ENCODE results near the gene STMN3.
"Not testable (repeated sequence)": the region's sequence is repeated elsewhere in the genome, so short reads cannot be mapped to it uniquely, and the experiment has no call there.

The STMN3 gene

DNA sequence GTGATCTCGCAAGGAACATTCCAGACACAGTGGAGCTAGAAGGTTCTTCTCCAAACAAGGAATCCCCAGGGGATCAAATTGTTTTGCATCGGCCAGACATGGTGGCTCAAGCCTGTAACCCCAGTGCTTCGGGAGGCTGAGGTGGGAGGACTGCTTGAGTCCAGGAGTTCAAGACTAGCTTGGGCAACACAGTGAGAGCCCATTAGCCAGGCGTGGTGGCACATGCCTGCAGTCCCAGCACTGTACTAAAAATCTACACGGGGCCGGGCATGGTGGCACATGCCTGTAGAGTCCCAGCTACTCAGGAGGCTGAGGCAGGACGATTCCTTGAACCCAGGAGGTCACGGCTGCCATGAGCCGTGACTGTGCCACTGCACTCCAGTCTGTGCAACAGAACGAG lies 41.6 kb downstream of the STMN3 start:
- H3K4me3 ChIP-seq (replicated peaks; ENCODE audit: low read depth, low read length) = no peak overlapping the region
- peaks cover 6% of the 10 kb centered on the region for H3K36me3 ChIP-seq (ENCODE audit: control insufficient read depth, insufficient read depth, low read length)
- TF ChIP-seq, protein P1, sequence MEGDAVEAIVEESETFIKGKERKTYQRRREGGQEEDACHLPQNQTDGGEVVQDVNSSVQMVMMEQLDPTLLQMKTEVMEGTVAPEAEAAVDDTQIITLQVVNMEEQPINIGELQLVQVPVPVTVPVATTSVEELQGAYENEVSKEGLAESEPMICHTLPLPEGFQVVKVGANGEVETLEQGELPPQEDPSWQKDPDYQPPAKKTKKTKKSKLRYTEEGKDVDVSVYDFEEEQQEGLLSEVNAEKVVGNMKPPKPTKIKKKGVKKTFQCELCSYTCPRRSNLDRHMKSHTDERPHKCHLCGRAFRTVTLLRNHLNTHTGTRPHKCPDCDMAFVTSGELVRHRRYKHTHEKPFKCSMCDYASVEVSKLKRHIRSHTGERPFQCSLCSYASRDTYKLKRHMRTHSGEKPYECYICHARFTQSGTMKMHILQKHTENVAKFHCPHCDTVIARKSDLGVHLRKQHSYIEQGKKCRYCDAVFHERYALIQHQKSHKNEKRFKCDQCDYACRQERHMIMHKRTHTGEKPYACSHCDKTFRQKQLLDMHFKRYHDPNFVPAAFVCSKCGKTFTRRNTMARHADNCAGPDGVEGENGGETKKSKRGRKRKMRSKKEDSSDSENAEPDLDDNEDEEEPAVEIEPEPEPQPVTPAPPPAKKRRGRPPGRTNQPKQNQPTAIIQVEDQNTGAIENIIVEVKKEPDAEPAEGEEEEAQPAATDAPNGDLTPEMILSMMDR (IDR thresholded peaks at IDR 0.05; ENCODE audit: insufficient read depth, low read length, poor library complexity, severe bottlenecking) = no peak
- no peak for DNase-seq (ENCODE audit: extremely low read depth, insufficient read length)
- H3K27me3 ChIP-seq (replicated peaks; ENCODE audit: control insufficient read depth, insufficient read depth, low read length) = no peaks in the 10 kb centered on the region

DNA sequence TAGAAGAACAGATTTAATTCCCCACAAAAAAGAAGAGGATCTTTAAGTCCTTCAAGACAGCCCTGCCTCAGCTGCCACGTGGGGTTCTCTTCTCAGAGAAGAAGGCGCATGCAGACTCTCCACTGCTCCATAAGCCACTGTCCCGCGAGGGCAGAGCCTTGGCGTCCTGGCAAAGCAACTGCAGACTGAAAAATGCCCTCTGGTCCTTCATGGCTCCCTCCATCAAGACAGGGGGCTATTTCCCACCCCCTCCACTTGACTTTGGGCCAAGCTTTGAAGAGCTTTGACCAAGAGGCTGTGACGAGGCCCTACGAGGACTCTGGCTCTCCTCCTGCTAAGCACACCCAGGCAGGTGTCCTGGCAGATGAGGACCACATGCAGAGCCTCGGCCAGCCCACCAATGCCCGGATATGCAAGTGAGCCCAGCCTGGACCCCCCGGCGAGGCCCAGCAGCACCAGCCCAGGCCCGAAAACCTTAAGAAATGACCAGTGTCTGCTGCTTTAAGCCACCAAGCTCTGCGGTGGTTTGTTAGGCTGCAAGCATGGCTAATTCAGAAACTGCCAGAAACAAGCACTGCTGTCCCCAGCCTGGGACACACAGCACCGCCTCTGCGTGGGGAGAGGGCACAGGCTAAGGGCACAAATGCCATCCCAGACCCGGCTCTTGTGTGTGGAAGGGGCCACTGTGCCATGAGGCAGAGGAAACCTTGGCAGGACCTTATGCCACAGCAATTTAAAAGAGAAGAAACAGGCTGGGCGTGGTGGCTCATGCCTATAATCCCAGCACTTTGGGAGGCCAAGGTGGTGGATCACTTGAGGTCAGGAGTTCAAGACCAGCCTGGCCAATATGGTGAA lies 42.4 kb downstream of the STMN3 start:
- H3K27me3 ChIP-seq (replicated peaks; ENCODE audit: control insufficient read depth, insufficient read depth, low read length) = no peaks in the 10 kb centered on the region
- H3K4me3 ChIP-seq (replicated peaks; ENCODE audit: low read depth, low read length) = no peak overlapping the region
- no peak for DNase-seq (ENCODE audit: extremely low read depth, insufficient read length)
- TF ChIP-seq, protein P1 (IDR thresholded peaks at IDR 0.05; ENCODE audit: insufficient read depth, low read length, poor library complexity, severe bottlenecking) = no peak
- peaks cover 2% of the 10 kb centered on the region for H3K36me3 ChIP-seq (ENCODE audit: control insufficient read depth, insufficient read depth, low read length)

DNA sequence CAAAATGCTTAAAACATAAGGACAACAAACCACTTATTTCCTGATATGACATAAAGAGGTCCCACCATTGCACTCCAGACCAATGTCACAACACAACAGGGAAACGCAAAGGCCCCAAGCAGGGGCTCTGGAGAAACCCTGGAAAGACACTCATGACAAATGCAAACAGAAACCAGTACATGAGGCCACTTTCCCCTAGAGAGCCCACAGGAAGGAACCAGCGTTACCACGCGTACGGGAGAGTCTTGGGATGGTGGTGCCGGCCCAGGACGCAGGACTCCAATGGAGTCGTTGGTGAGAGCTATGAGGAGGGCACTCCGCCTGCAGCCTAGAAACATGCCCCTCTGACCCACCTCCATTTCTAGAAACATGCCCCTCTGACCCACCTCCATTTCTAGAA lies 46.5 kb downstream of the STMN3 start:
- H3K27me3 ChIP-seq (replicated peaks; ENCODE audit: control insufficient read depth, insufficient read depth, low read length) = no peaks in the 10 kb centered on the region
- peaks cover 10% of the 10 kb centered on the region for H3K36me3 ChIP-seq (ENCODE audit: control insufficient read depth, insufficient read depth, low read length)
- H3K4me3 ChIP-seq (replicated peaks; ENCODE audit: low read depth, low read length) = no peak overlapping the region
- DNase-seq (ENCODE audit: extremely low read depth, insufficient read length) = no peak
- TF ChIP-seq, protein P1 (IDR thresholded peaks at IDR 0.05; ENCODE audit: insufficient read depth, low read length, poor library complexity, severe bottlenecking) = no peak

DNA sequence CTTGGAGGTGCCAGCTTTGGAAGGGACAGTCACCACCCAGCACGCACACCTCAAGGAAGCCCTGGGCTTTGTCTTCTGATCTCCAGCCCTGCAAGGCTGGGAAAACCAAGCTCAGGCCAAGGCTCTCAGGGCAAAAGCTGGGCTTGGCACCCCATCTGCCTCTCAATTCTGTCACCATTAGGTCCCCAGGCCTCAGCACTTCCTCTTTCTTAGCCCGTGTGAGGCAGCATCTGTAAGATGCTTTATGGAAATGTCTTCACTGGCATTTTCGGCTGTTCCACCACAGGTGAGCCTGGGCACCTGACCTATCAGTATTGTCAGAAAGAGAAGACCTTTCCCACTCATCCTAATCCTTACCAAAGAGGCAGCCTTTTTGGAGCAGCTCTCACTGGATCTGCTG lies 50.9 kb downstream of the STMN3 start:
- Histone ChIP-seq H3K27me3 (replicated peaks; ENCODE audit: control insufficient read depth, insufficient read depth, low read length) (no peaks in the 10 kb centered on the region), H3K36me3 (ENCODE audit: control insufficient read depth, insufficient read depth, low read length) (peaks cover 18% of the 10 kb centered on the region), H3K4me3 (replicated peaks; ENCODE audit: low read depth, low read length) (no peak overlapping the region)
- no peak for DNase-seq (ENCODE audit: extremely low read depth, insufficient read length)
- TF ChIP-seq, protein P1 (IDR thresholded peaks at IDR 0.05; ENCODE audit: insufficient read depth, low read length, poor library complexity, severe bottlenecking) = no peak

DNA sequence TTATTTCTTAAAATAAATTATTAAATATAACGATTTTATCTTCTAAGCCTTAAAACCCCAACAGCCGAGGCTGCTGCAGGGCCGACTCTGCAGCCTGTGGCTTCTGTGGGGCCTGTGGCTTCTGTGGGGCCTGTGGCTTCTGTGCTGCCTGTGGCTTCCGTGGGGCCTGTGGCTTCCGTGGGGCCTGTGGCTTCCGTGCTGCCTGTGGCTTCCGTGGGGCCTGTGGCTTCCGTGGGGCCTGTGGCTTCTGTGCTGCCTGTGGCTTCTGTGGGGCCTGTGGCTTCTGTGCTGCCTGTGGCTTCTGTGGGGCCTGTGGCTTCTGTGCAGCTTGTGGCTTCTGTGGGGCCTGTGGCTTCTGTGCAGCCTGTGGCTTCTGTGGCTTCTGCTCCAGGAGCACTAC lies 51.5 kb downstream of the STMN3 start:
- H3K4me3 ChIP-seq (replicated peaks; ENCODE audit: low read depth, low read length); H3K27me3 ChIP-seq (replicated peaks; ENCODE audit: control insufficient read depth, insufficient read depth, low read length); DNase-seq (ENCODE audit: extremely low read depth, insufficient read length): not testable (repeated sequence)
- H3K36me3 ChIP-seq (ENCODE audit: control insufficient read depth, insufficient read depth, low read length) = peaks cover 18% of the 10 kb centered on the region

DNA sequence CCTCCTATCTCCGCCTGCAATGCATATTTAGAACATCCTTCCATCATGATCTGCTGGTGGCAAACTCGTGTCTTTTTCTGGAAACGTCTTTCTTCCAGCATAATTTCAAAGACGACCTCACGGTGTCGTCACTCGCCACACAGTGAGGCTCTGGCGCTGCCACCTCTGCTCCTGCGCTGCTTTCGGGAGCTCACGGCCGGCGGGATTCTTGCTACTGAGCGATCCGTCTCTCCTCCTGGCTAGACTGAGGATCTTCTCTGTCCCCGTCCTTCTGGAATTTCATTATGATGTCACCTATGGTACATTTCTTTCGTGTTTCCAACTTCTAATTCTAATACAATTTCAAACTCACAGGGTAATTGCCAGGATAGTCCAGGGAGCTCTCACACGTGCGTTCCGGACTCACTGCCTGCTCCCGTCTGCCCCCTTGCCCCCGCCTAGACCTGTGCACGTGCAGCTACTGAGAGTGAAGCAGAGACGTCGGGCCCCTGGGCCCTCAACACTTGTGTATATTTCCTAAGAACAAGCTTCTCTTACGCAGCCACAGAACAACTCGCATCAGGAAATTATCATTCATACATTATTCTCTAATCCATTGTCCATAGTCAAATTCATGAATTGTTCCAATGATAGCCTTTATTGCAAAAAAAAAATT lies 53.7 kb downstream of the STMN3 start:
- H3K36me3 ChIP-seq (ENCODE audit: control insufficient read depth, insufficient read depth, low read length) = peaks cover 21% of the 10 kb centered on the region
- no peak overlapping the region for H3K4me3 ChIP-seq (replicated peaks; ENCODE audit: low read depth, low read length)
- no peaks in the 10 kb centered on the region for H3K27me3 ChIP-seq (replicated peaks; ENCODE audit: control insufficient read depth, insufficient read depth, low read length)
- no peak for DNase-seq (ENCODE audit: extremely low read depth, insufficient read length)
- TF ChIP-seq, protein P1 (IDR thresholded peaks at IDR 0.05; ENCODE audit: insufficient read depth, low read length, poor library complexity, severe bottlenecking) = no peak

All from GM06990 (cell line).